ENCODE data around the gene ARSB. TPM values are rescaled to one million over a fixed set of nuclear protein-coding genes. Genes with fewer than 3 reads are reported as not detected.

ARSB gene
- polyA plus RNA-seq, 2 of the 4 experiments (the other 2 are of a cell fraction): 8.4 to 13.4 TPM

DNA sequence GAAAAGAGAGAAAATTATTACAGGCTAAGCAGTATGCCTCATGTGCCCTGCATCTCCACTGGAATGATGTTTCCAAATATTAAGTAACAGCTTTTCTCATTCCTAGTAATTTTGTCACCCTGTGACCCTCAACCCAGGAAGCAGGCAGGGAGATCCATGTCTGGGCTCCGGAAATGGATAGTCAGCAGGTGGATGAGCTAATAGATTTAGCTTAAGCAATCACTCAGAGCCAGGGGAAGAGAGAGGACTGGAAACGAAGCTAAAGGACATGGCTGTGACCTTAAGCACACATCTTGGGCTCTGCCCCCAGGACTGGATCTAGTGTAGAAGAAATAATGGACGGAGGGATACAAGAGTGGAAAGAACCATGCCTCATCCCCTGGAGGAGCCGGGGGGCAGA, 89.5 kb downstream of the ARSB start:
- H3K4me2 ChIP-seq: no peak overlapping the region
- ATAC-seq (no peak), FAIRE-seq (no peak), DNase-seq (ENCODE audit: low read depth in 1 of 2, low spot score in 1 of 2) (no peak)
- 55% methylated on average over 4 of the region's 4 CpGs for WGBS (ENCODE audit: missing lambda C conversion rate)
- CTCF ChIA-PET: interaction anchor here (1.4 kb wide), 1 partner anchor 9 kb away, joined by 7 read pairs; no protein-coding TSS in a partner anchor
- H3K4me3 ChIP-seq: no peak overlapping the region
- POLR2A ChIA-PET: interaction anchor here (1.1 kb wide), 1 partner anchor 32 kb away, joined by 4 read pairs; no protein-coding TSS in a partner anchor
- H3K9me3 ChIP-seq: no peaks in the 10 kb centered on the region
- no peak overlapping the region for H3K27ac ChIP-seq
- no peak for TF ChIP-seq NR3C1 (IDR thresholded peaks at IDR 0.05)
- no peak for TF ChIP-seq KDM5A (IDR thresholded peaks at IDR 0.05)
- TF ChIP-seq CEBPB (IDR thresholded peaks at IDR 0.05): no peak
- no peak for TF ChIP-seq JUNB (IDR thresholded peaks at IDR 0.05)
- TF ChIP-seq, protein P1, sequence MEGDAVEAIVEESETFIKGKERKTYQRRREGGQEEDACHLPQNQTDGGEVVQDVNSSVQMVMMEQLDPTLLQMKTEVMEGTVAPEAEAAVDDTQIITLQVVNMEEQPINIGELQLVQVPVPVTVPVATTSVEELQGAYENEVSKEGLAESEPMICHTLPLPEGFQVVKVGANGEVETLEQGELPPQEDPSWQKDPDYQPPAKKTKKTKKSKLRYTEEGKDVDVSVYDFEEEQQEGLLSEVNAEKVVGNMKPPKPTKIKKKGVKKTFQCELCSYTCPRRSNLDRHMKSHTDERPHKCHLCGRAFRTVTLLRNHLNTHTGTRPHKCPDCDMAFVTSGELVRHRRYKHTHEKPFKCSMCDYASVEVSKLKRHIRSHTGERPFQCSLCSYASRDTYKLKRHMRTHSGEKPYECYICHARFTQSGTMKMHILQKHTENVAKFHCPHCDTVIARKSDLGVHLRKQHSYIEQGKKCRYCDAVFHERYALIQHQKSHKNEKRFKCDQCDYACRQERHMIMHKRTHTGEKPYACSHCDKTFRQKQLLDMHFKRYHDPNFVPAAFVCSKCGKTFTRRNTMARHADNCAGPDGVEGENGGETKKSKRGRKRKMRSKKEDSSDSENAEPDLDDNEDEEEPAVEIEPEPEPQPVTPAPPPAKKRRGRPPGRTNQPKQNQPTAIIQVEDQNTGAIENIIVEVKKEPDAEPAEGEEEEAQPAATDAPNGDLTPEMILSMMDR (IDR thresholded peaks at IDR 0.05): no peak
- TF ChIP-seq TFCP2L1 (CRISPR knock-in tag; IDR thresholded peaks at IDR 0.05): no peak
- TF ChIP-seq POLR2AphosphoS2 (conservative IDR thresholded peaks at IDR 0.05; ENCODE audit: low read length): no peak
- no peak for TF ChIP-seq FOXS1 (CRISPR knock-in tag; IDR thresholded peaks at IDR 0.05)
- no peak for TF ChIP-seq RARB (CRISPR knock-in tag; IDR thresholded peaks at IDR 0.05)
- TF ChIP-seq ZNF302 (CRISPR knock-in tag; IDR thresholded peaks at IDR 0.05): no peak
- no peak for TF ChIP-seq EHMT2 (IDR thresholded peaks at IDR 0.05; ENCODE audit: low read depth)
- TF ChIP-seq, protein P2, sequence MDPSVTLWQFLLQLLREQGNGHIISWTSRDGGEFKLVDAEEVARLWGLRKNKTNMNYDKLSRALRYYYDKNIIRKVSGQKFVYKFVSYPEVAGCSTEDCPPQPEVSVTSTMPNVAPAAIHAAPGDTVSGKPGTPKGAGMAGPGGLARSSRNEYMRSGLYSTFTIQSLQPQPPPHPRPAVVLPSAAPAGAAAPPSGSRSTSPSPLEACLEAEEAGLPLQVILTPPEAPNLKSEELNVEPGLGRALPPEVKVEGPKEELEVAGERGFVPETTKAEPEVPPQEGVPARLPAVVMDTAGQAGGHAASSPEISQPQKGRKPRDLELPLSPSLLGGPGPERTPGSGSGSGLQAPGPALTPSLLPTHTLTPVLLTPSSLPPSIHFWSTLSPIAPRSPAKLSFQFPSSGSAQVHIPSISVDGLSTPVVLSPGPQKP (IDR thresholded peaks at IDR 0.05; ENCODE audit: low read depth, low read length): no peak
- no peak for TF ChIP-seq EP300 (IDR thresholded peaks at IDR 0.05)
- TF ChIP-seq EHF (CRISPR knock-in tag; IDR thresholded peaks at IDR 0.05): no peak
- no peaks in the 10 kb centered on the region for H3K4me1 ChIP-seq

DNA sequence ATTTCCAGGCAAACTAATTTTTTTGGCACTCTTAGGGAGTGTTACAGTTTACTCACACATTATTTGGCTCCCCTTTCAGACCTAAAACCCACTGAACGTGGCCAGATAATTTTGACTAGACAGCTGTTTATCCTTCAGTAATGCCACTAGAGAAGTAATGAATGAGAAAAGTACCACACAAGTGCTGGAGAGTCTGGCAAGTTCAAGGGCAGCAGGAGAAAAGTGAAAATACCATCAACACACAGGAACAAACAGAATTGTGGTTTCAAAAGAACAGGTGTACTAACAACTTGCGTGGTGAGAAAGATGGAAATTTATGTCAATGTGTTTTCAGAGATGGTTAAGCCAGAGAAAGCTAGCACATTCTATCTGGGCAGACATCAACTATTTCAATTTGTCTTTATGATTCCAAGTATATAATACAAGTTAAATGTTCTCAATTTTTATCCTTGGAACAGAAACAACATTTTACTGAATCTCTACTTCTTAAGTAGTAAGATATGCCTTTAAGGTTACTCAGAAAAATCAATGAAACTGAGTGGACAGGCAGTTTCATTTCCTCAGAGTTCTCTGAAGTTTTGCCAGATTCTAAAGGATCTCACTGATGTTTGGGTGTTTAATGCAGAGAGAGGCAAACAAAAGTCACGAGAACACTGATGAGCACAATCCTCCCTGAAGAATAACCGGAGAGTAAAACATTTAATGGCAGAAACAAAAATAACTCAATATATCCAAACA, 91.0 kb downstream of the ARSB start:
- H3K4me3 ChIP-seq: no peak overlapping the region
- WGBS (ENCODE audit: missing lambda C conversion rate): 88% methylated on average over 4 of the region's 4 CpGs
- H3K4me1 ChIP-seq: 0 out of 3 replicates have a peak, but pooled peaks cover 4% of the 10 kb centered on the region
- TF ChIP-seq, protein P3, sequence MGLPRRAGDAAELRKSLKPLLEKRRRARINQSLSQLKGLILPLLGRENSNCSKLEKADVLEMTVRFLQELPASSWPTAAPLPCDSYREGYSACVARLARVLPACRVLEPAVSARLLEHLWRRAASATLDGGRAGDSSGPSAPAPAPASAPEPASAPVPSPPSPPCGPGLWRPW (IDR thresholded peaks at IDR 0.05): no peak
- TF ChIP-seq RCOR1 (IDR thresholded peaks at IDR 0.05; ENCODE audit: low read depth, low read length) (no peak), NPAS2 (CRISPR knock-in tag; IDR thresholded peaks at IDR 0.05; ENCODE audit: borderline replicate concordance) (no peak), MAZ (IDR thresholded peaks at IDR 0.05; ENCODE audit: borderline replicate concordance, low read depth, low read length) (no peak), FOXS1 (CRISPR knock-in tag; IDR thresholded peaks at IDR 0.05) (no peak), RAD21 (conservative IDR thresholded peaks at IDR 0.05 in 1 of 2, IDR thresholded peaks at IDR 0.05 in 1 of 2) (no peak), MYC (IDR thresholded peaks at IDR 0.05; ENCODE audit: borderline replicate concordance, low read length) (no peak), POLR2AphosphoS2 (conservative IDR thresholded peaks at IDR 0.05; ENCODE audit: low read length) (no peak), ZSCAN20 (CRISPR knock-in tag; IDR thresholded peaks at IDR 0.05) (no peak), RNF2 (IDR thresholded peaks at IDR 0.05; ENCODE audit: borderline replicate concordance, low read depth) (no peak), HDAC2 (IDR thresholded peaks at IDR 0.05) (no peak), JUNB (IDR thresholded peaks at IDR 0.05) (no peak), PHF8 (IDR thresholded peaks at IDR 0.05; ENCODE audit: borderline replicate concordance, low read depth) (no peak), CBX8 (IDR thresholded peaks at IDR 0.05) (no peak), HOXA7 (CRISPR knock-in tag; IDR thresholded peaks at IDR 0.05) (no peak), ZFP36 (IDR thresholded peaks at IDR 0.05; ENCODE audit: borderline replicate concordance, partially characterized antibody) (no peak), CHD4 (IDR thresholded peaks at IDR 0.05; ENCODE audit: borderline replicate concordance) (no peak), ESRRA (IDR thresholded peaks at IDR 0.05; ENCODE audit: borderline replicate concordance, low read length) (no peak)
- TF ChIP-seq, protein P4, sequence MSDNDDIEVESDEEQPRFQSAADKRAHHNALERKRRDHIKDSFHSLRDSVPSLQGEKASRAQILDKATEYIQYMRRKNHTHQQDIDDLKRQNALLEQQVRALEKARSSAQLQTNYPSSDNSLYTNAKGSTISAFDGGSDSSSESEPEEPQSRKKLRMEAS (IDR thresholded peaks at IDR 0.05): no peak
- TF ChIP-seq, protein P5, sequence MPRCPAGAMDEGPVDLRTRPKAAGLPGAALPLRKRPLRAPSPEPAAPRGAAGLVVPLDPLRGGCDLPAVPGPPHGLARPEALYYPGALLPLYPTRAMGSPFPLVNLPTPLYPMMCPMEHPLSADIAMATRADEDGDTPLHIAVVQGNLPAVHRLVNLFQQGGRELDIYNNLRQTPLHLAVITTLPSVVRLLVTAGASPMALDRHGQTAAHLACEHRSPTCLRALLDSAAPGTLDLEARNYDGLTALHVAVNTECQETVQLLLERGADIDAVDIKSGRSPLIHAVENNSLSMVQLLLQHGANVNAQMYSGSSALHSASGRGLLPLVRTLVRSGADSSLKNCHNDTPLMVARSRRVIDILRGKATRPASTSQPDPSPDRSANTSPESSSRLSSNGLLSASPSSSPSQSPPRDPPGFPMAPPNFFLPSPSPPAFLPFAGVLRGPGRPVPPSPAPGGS (IDR thresholded peaks at IDR 0.05): no peak
- no peaks in the 10 kb centered on the region for H3K9me3 ChIP-seq
- ChIA-PET CTCF (no interaction called here), POLR2A (no interaction called here)
- no peak overlapping the region for H3K27ac ChIP-seq
- FAIRE-seq (no peak), ATAC-seq (no peak), DNase-seq (ENCODE audit: low read depth in 1 of 2, low spot score in 1 of 2) (no peak)
- no peak overlapping the region for H3K4me2 ChIP-seq

Data from A549 (cell line).